A549 (cell line): ENCODE measurements around the gene PKN3.

Source experiments
- BHLHE40 ChIP-seq: IDR thresholded peaks from 2 replicates; pipeline ENCODE4 v1.6.1; 2012; ENCODE audit warnings: low read depth, low read length, inconsistent platforms
- CHD4 ChIP-seq: fragments of 200-600 bp; sonication (generic); IDR thresholded peaks from 2 replicates; pipeline ENCODE4 v1.6.1; 2016; ENCODE audit warnings: antibody characterized with exemption, mild to moderate bottlenecking, borderline replicate concordance
- EP300 ChIP-seq, 2 experiments: fragments of >200 bp; sonication (Bioruptor Twin); formaldehyde crosslinking; IDR thresholded peaks; 2 replicates in 1 of 2; 3 replicates in 1 of 2; pipeline ENCODE4 v1.6.1; 2016 to 2017
- ESRRA ChIP-seq: fragments of 150-350 bp; IDR thresholded peaks from 2 replicates; pipeline ENCODE4 v1.6.1; 2014; ENCODE audit warnings: mild to moderate bottlenecking, low read length, borderline replicate concordance
- GATA3 ChIP-seq: IDR thresholded peaks from 2 replicates; pipeline ENCODE4 v1.6.1; 2012; ENCODE audit warnings: borderline replicate concordance
- POLR2A ChIP-seq: IDR thresholded peaks from 2 replicates; pipeline ENCODE4 v1.6.1; 2012; ENCODE audit warnings: mild to moderate bottlenecking, low read length
- RAD21 ChIP-seq, 2 experiments: fragments of >200 bp in 1 of 2; sonication (Bioruptor Twin) in 1 of 2; formaldehyde crosslinking in 1 of 2; IDR thresholded peaks in 1 of 2; conservative IDR thresholded peaks in 1 of 2; 2 replicates in 1 of 2; 3 replicates in 1 of 2; pipeline ENCODE4 v1.6.1; 2012 to 2018; ENCODE audit warnings: inconsistent platforms in 1 of 2
- TP53 ChIP-seq: fragments of 250-450 bp; sonication (Bioruptor Pico); IDR thresholded peaks from 2 replicates; pipeline ENCODE4 v1.5.0; 2021; ENCODE audit warnings: mild to moderate bottlenecking, moderate library complexity
- TF ChIP-seq, protein P1 (sequence below): IDR thresholded peaks from 2 replicates; pipeline ENCODE4 v1.6.1; 2012
- TF ChIP-seq, protein P2 (sequence below): fragments of >200 bp; sonication (Bioruptor Twin); formaldehyde crosslinking; IDR thresholded peaks from 3 replicates; pipeline ENCODE4 v1.5.1; 2016
- TF ChIP-seq, protein P3 (sequence below): IDR thresholded peaks from 2 replicates; pipeline ENCODE4 v1.6.1; 2012

DNA sequence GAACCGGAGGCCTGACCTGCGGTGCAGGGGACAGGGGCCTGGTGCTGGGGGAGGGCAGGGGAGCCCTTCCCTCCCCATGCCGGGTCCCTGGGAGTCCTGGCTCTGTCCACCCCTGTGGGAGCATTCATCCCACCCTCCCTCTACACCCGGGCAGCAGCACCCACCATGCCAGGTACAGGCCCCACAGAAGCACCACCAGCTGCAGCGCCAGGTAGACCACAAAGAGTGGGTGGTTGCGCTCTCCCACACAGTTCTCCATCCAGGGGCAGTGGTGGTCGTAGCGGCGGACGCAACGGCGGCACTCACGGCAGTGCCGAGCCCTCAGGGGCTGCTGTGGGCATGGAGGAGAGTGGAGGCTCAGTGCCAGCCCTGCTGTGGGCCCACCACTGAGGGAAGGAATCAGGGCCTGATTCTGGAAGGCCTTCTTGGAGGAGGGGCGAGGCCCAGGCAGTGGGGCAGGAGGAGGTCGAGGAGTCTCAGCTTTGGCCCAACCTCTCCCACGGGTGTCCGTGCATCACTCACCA lies 19.2 kb downstream of the PKN3 start:
- TF ChIP-seq, protein P1, sequence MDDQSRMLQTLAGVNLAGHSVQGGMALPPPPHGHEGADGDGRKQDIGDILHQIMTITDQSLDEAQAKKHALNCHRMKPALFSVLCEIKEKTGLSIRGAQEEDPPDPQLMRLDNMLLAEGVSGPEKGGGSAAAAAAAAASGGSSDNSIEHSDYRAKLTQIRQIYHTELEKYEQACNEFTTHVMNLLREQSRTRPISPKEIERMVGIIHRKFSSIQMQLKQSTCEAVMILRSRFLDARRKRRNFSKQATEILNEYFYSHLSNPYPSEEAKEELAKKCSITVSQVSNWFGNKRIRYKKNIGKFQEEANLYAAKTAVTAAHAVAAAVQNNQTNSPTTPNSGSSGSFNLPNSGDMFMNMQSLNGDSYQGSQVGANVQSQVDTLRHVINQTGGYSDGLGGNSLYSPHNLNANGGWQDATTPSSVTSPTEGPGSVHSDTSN = no peak
- TF ChIP-seq, protein P2, sequence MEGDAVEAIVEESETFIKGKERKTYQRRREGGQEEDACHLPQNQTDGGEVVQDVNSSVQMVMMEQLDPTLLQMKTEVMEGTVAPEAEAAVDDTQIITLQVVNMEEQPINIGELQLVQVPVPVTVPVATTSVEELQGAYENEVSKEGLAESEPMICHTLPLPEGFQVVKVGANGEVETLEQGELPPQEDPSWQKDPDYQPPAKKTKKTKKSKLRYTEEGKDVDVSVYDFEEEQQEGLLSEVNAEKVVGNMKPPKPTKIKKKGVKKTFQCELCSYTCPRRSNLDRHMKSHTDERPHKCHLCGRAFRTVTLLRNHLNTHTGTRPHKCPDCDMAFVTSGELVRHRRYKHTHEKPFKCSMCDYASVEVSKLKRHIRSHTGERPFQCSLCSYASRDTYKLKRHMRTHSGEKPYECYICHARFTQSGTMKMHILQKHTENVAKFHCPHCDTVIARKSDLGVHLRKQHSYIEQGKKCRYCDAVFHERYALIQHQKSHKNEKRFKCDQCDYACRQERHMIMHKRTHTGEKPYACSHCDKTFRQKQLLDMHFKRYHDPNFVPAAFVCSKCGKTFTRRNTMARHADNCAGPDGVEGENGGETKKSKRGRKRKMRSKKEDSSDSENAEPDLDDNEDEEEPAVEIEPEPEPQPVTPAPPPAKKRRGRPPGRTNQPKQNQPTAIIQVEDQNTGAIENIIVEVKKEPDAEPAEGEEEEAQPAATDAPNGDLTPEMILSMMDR = no peak
- no peak for TF ChIP-seq EP300 (IDR thresholded peaks at IDR 0.05)
- TF ChIP-seq ESRRA = no peak
- no peak for TF ChIP-seq POLR2A
- TF ChIP-seq TP53 (CRISPR knock-in tag) = no peak
- TF ChIP-seq BHLHE40 = no peak
- TF ChIP-seq, protein P3, sequence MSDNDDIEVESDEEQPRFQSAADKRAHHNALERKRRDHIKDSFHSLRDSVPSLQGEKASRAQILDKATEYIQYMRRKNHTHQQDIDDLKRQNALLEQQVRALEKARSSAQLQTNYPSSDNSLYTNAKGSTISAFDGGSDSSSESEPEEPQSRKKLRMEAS = no peak
- TF ChIP-seq CHD4 = no peak
- TF ChIP-seq RAD21 (conservative IDR thresholded peaks at IDR 0.05 in 1 of 2, IDR thresholded peaks at IDR 0.05 in 1 of 2) = no peak
- TF ChIP-seq GATA3 = no peak
